ENCODE data around the gene FKRP.

GRCh38 chr19:46791944-46792343 is 46.1 kb downstream of the FKRP start:
- no peak for TF ChIP-seq CTCF (optimal IDR thresholded peaks at IDR 0.05 in 1 of 3, IDR thresholded peaks at IDR 0.05 in 1 of 3, conservative IDR thresholded peaks at IDR 0.05 in 1 of 3; ENCODE audit: extremely low read depth in 1 of 3, insufficient read depth in 2 of 3, low read length in 3 of 3)
- no peak for TF ChIP-seq EZH2 (IDR thresholded peaks at IDR 0.05; ENCODE audit: low read length)
